A549 (cell line): ENCODE data around the gene COL15A1.

Source experiments
- CBX8 ChIP-seq: fragments of 200-600 bp; sonication (generic); IDR thresholded peaks from 2 replicates; pipeline ENCODE4 v1.6.1; 2016
- CTCF ChIP-seq: fragments of >200 bp; sonication (Bioruptor Twin); formaldehyde crosslinking; IDR thresholded peaks from 3 replicates; pipeline ENCODE4 v1.5.1; 2016
- E2F6 ChIP-seq: IDR thresholded peaks from 2 replicates; pipeline ENCODE4 v1.6.1; 2012; ENCODE audit warnings: low read depth, borderline replicate concordance
- EP300 ChIP-seq, 2 experiments: fragments of >200 bp; sonication (Bioruptor Twin); formaldehyde crosslinking; IDR thresholded peaks; 2 replicates in 1 of 2; 3 replicates in 1 of 2; pipeline ENCODE4 v1.6.1; 2016 to 2017
- ESRRA ChIP-seq: fragments of 150-350 bp; IDR thresholded peaks from 2 replicates; pipeline ENCODE4 v1.6.1; 2014; ENCODE audit warnings: mild to moderate bottlenecking, low read length, borderline replicate concordance
- JUN ChIP-seq, 2 experiments: fragments of >200 bp; sonication (Bioruptor Twin); formaldehyde crosslinking; IDR thresholded peaks; 2 replicates in 1 of 2; 3 replicates in 1 of 2; pipeline ENCODE4 v1.6.1; 2016 to 2017
- MAFK ChIP-seq: fragments of 450-650 bp; IDR thresholded peaks from 2 replicates; pipeline ENCODE4 v1.6.1; 2014; ENCODE audit not compliant: partially characterized antibody
- MAZ ChIP-seq: fragments of 150-350 bp; IDR thresholded peaks from 2 replicates; pipeline ENCODE4 v1.6.1; 2014; ENCODE audit warnings: antibody characterized with exemption, low read depth, low read length, borderline replicate concordance
- MYC ChIP-seq: IDR thresholded peaks from 2 replicates; pipeline ENCODE4 v1.6.1; 2012; ENCODE audit warnings: mild to moderate bottlenecking, inconsistent platforms, low read length, improper control_type of control experiment, borderline replicate concordance
- POLR2A ChIP-seq: IDR thresholded peaks from 2 replicates; pipeline ENCODE4 v1.6.1; 2012; ENCODE audit warnings: mild to moderate bottlenecking, low read length
- POLR2AphosphoS2 ChIP-seq: conservative IDR thresholded peaks from 2 replicates; pipeline ENCODE4 v1.6.1; 2012; ENCODE audit warnings: low read length, improper control_type of control experiment, inconsistent platforms
- RAD21 ChIP-seq, 2 experiments: fragments of >200 bp in 1 of 2; sonication (Bioruptor Twin) in 1 of 2; formaldehyde crosslinking in 1 of 2; IDR thresholded peaks in 1 of 2; conservative IDR thresholded peaks in 1 of 2; 2 replicates in 1 of 2; 3 replicates in 1 of 2; pipeline ENCODE4 v1.6.1; 2012 to 2018; ENCODE audit warnings: inconsistent platforms in 1 of 2
- REST ChIP-seq: fragments of 200-600 bp; sonication (generic); IDR thresholded peaks from 2 replicates; pipeline ENCODE4 v1.6.1; 2016; ENCODE audit warnings: antibody characterized with exemption, mild to moderate bottlenecking, moderate library complexity
- SMC3 ChIP-seq: fragments of >200 bp; sonication (Bioruptor Twin); formaldehyde crosslinking; IDR thresholded peaks from 3 replicates; pipeline ENCODE4 v1.6.1; 2018; ENCODE audit warnings: inconsistent platforms

- TF ChIP-seq CTCF (no peak), EP300 (IDR thresholded peaks at IDR 0.05) (no peak), SMC3 (no peak), ESRRA (no peak), MYC (no peak), POLR2A (no peak), REST (no peak), POLR2AphosphoS2 (no peak), JUN (IDR thresholded peaks at IDR 0.05) (no peak), MAFK (no peak), RAD21 (conservative IDR thresholded peaks at IDR 0.05 in 1 of 2, IDR thresholded peaks at IDR 0.05 in 1 of 2) (no peak), MAZ (no peak), E2F6 (no peak), CBX8 (no peak)
Measured at GRCh38 chr9:99076030-99076429, 132.3 kb downstream of the COL15A1 start.
